ENCODE data around the gene HOXD10.

Gene HOXD10

DNA sequence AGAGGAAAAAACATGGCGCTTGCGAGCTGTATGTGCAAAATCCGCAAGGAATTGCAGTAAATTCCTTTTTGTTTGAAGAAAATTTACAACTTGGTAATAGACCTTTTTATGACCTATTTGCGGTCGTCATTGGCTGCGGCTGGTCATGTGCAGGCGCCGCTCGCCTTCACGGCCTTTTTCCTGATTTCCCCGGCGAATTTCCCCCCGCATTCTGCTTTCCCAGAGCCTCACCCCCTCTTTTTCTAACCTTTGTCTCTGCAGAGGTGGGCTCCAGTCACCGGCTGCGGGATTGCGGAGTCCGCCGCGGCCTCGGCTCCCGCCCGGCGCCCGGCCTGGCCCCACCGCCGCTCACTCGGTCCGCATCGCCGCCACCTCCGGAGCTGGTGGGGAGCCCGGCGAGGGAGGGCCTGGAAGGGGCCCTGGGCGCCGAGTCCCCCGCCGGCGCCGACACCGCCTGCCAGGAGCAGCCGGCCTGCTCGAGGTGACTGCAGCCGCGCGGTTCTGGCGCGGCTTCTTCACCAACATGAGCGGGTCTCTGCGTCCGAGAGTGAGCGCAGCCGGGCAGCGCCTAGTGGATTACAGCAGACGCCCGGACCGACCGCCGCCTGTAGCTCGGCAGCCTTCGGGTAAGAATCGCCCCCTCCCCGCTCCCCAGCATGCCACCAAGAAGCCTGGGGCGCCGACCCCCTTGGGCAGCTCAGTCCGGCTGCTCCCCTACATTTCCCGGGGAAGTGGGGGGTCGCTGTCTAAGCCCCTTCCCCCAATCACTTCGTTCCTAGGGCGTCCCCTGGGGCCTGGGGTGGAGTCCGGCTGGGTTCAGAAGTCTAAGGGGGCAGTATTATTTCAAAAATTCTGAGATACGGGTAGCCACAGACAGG, 20.0 kb downstream of the HOXD10 start:
- DNase-seq (ENCODE audit: low read depth), result no peak

DNA sequence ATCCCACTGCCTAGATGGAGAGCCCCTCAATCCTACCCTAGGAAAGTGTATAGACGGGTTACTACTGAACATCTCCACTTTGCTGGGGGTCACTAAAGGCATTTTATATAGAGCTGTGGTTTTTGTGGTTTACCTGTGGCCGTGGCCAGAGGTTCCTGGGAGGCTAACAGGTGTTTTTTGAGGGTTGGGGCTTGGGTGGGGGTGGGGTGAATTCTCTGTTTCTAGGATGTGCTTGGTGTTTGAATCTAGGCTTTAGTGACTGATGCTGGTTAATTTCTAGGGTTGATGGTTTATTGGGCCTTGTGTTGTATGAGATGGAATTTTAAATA, 20.6 kb downstream of the HOXD10 start:
- no peak for DNase-seq (ENCODE audit: low read depth)

DNA sequence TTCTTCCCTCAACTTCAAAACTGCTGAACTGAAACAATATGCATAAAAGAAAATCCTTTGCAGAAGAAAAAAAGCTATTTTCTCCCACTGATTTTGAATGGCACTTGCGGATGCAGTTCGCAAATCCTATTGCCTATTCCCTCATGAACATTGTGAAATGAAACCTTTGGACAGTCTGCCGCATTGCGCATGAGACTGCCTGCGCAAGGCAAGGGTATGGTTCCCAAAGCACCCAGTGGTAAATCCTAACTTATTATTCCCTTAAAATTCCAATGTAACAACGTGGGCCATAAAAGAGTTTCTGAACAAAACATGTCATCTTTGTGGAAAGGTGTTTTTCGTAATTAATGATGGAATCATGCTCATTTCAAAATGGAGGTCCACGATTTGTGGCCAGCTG, 21.3 kb downstream of the HOXD10 start:
- DNase-seq (ENCODE audit: low read depth), result no peak

DNA sequence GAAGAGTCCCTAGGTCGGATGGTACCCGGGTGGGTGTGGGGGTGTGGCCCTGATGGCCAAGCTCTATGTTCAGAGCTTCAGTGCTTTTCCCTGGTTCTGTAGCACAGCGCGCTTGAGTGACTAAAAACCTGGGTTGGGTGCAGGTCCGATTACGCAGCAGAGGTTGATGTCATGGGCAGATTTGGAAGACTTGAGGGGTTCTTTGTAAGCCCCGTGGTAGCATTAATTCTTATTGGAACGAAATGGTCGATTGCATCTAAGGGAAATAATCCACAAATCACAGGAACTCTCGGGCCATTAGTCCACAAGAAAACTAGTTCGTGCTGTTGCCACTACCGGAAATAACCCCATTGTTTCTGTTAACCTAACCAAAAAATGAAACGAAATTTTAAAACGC, 21.9 kb downstream of the HOXD10 start:
- DNase-seq (ENCODE audit: low read depth), result no peak

DNA sequence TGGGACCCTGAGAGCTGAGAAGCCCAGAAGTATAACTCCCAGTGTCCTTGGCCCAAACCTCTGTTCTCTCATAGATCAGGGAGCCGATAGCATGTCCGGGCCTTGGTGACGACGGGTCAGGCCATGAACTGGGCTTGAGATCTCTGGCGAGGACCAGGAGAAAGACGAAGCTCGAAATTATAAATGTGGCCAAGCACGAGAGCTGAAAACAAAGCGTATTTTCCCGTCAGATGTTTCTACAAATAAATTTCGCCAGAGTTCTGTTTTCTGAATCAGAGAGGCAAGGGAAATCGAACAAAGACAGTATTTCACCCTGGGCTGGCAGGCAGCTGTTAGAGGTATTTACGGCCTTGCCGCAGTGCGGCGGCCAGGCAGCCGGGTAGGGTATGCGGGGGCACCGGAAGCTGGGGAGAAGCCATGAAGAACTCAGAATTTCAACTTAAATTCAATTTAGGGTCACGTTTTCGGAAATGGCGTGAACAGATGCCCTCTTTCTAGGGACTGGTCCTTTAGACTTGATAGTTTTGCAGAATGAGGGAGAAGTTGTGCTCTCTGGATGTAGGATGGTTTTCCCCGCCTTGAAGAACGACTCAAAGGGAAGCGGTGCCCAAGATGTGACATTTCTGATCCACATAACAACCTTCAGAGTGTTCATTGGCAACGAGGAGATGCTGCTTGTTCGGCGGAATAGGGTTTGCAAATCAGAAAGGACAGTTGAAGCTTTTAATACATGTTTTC, 22.5 kb downstream of the HOXD10 start:
- no peak for DNase-seq (ENCODE audit: low read depth)

DNA sequence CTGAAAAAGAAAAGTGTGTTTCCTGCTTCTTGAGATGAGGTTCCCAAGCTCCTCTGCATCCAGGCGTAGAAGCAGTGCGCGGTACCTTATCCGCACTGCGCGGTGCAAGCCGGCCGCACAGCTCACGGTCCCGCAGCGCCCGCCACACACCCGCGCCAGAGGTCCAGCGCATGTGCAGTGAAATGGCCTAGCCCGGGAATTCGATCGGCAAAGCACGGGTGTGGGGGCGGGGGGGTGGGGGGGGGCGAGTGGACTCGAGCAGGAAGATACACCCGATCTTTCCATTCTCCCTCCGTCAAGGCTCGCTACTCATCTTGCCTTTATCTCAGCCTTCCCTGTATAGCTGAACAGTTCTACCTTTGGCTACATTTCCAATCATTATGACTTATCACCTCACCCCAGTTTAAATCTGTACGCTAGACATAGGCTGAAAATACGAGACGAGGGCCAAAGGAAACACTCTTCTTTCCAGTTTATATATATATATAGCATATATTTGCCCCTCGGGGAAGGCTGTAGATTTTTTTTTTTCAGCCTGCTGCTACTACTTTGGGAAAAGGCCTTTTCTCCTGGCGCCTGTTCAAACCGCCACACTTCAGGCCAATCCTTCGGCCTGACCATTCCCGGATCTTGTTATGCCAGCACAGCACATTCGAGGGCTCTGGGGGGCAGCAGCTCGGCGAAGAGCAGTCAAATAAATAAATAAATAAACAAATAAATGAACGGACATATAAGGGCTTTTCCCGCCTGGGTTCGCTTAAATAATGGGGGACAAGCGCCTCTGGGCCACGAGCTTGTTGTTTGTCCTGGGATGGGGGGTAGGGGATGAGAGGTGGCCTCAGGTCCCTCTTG, 23.3 kb downstream of the HOXD10 start:
- no peak for DNase-seq (ENCODE audit: low read depth)

DNA sequence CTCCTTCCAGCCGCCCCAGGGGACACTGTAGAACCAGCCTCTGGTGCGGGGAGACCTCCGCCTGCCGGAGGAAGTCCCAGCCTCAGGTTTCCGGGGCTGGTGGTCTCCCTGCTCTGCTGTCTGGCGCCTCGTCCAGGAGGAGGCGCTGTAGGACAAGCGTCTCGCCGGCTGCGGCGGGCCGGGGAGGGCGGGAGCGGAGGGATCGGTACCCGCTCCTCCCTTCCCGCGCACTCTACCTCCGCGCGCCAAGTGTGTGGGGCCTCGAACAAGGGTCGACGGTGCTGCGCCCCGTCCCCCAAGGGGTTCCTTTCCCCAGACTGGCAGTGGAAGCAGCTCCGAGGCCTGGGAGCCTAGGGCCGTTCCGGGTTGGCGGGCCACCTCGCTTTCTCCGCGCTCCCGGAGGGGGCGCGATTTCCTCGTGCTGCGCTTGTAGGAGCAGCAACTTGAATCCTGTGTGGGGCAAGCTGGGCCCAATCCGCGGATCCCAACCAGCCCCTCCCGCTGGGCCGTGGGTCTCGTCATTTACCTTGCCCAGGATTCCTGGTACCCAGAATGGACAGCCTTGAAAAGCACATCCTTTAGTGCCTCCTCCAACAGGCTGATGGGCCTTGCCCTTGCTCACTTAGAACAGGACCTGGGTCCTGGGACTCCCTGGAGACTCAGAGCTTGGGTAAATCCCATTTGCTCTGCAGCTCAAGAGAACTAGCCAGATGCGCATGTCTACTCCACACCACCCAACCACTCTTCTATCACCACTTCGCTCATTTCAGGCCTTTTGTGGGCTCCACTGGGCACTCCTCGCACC, 24.1 kb downstream of the HOXD10 start:
- peak; percentile 58 for DNase-seq (ENCODE audit: low read depth)

DNA sequence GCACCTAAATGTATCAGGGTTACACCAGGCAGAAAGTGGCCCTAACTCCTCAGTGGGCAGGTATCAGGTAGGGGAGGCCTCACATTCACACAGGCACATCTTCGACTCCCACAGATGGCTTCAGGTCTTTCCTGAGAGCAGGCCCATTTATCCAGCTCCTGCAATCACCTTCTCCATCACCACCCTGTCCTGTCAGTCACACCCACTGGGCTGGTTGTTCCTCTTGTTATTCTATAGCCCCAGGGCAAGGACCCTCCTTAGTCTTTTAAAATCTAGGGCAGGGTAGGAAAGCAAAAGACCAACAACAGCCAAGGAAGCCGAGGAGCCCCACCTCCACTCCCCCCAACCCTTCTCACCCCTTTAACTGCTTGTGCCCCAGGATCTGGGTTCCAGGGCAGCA, 25.7 kb downstream of the HOXD10 start:
- DNase-seq (ENCODE audit: low read depth), result no peak

DNA sequence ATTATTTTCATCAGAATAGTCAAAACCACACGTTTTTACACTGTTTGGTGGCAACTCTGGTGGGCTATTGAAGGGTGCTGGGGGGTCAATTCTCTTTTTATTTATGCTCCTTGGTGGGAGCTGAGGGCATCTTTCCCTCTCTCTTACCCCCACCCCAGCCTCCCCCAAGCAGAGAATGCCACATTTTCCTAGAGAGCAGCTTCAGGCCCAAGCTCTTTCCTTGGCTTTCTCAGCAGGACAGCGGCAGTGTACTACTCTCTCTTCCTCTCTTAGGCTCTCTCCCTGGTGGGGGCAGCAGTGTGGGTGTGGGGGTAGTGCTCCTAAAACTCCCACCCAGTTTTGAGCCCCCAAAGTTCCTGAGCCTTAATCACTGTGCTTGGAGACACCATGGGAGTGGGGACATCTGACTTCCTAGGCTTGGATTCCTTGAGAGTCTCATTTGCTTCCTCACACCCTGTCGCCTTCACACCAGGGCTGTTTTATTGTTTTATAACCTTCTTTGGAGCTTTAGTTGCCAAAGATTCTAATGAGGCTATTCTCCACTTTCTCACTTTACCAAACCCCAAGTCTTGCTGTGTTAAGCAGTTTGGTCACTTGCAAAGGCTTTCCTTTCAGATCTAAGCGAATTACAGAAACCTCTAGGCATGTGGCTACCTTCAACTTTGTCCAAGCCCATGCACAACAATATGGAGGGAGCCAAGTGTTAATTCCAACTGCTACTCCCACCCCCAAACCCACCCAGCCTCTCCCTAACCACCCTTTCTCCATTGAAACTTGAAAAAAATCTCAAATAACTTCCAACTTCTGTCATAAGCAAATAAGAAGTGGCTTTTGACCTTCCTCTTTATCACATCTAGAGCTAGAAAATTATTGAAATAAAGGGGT, 28.7 kb downstream of the HOXD10 start:
- DNase-seq (ENCODE audit: low read depth), result no peak

DNA sequence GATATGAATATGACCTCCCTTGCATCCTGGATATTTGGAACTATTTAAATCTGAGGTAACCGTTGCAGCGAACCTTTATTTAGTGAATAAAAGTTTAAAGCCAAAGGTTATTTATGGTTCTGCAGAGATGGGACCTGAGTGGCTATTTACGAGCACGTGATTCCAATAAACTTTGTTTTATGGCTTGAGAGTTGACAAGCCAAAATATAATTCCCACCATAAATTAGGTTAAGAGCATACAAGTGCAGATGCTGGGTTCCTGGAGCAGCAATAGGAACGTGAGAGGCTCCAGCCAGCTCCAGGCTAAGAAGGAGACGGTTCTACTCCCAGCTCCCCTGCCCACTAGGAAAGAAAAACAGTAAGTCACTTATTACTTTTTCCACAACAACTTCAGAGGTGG, 29.5 kb downstream of the HOXD10 start:
- no peak for DNase-seq (ENCODE audit: low read depth)

DNA sequence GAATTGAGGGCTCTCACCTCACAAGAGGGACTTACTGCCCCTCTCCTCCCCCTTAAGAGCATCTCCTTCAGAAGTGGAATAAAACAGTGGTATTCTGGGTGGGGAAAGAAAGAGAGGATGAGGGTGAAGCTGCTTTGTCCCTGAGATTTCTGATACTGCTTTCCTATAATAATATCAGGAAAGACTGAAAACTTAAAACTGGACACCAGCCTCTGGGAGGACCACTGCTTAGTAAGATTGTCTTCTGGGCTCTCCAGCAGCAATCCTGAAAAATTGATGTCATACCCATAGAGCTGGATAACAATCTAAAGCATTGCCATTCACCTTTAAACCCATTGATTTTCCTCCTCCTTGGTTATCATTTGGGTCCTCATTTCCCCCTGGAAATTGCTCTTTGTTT, 30.1 kb downstream of the HOXD10 start:
- no peak for DNase-seq (ENCODE audit: low read depth)

DNA sequence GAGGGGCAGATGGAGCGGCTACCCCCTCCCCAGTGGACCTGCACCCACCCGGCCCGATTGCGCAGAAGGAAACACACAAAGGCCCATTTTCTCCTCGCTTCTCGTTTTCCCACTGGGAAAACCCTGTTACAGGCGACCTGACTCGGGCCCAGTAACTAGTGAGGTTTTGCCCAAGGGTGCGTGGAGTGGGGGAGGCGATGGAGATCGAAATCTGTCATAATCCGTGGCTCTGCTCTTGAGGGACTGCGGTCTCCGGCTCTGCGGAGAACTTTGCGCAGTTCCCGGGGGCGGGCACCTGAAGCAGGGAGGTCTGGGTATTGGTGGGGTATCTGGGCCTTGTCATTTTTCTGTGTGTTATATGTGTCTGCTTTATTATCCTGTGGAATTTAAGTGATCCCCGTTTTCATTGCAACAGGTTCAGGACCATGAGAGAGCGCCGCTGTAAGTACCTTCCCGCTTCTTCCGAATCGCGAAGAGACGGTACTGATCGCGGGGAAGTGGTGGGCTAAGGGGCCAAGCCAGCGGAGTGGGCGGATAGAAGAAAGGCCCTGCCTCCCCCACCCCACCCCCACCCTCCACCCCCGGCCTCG, 30.7 kb downstream of the HOXD10 start:
- no peak for DNase-seq (ENCODE audit: low read depth)

DNA sequence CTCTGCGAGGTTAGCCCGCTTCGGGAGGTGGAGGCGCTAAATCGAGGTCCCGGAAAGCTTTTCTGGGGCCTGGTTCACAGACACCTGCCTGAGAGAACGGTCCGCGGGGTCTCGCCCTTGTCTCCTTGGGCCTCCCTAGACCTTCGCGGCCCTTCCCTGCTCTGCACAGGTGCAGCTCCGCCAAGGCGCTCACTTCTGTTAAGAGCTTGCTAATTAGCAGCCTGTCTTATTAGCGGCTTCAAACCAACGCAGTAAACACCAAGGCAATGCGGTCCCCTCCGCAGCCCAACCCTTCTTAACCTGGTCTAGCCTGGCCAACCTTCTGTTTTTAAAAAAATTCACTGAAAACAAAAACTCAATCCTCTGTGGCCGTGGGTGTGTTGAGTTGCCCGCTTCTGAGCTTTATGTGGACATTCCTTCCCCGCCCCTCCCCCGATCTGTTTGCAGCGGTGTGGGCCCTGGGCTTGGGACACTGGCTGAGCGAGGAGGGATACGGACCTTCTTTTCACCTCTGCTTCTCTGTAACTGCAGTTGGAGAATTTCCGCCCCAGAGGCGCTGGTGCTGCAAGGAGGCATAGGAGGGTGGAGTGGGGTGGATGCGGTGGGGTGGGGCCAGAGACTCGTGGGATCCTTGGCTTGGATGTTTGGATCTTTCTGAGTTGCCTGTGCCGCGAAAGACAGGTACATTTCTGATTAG, 31.4 kb downstream of the HOXD10 start:
- no peak for DNase-seq (ENCODE audit: low read depth)

DNA sequence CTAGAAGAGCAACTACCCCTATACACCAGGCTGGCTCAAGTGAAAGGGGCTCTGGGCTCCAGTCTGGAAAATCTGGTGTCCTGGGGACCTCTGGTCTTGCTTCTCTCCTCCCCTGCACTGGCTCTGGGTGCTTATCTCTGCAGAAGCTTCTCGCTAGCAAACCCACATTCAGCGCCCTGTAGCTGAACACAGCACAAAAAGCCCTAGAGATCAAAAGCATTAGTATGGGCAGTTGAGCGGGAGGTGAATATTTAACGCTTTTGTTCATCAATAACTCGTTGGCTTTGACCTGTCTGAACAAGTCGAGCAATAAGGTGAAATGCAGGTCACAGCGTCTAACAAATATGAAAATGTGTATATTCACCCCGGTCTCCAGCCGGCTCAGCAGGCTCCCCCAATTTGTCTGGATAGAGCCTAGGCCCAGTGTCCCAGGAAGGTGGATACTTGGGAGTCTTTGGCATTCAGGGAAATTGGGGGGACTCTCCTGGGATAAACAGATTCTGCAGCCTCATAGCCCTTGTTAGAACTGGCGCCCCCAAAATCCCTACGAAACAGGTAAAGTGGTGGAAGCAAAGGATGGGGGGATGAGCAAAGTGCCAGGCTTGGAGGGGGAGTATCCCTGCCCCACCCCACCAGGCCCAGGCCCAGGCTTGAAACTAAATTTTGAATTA, 32.3 kb downstream of the HOXD10 start:
- DNase-seq (ENCODE audit: low read depth), result no peak

DNA sequence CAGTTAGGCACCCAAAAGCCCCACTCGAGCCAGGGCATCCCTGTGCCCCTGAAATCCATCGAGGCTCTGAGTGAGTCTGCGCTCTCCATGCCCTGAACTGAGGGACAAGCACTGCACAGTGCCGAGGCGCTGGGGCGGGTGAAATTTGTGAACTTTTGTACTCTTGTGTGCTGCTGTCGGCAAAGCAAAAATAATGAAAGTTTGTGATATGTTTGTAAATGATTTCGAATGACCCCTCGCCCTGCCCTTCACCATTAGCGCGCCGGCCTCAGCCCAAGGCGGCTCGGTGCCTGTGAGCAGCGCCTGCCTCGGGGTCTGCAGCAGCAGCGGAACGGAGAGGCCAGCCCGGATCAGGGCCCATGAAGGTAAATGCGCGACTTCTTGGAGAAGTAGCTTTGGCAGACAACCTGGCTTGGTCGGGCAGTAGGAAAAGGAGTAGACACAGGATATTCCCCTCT, 32.9 kb downstream of the HOXD10 start:
- no peak for DNase-seq (ENCODE audit: low read depth)

DNA sequence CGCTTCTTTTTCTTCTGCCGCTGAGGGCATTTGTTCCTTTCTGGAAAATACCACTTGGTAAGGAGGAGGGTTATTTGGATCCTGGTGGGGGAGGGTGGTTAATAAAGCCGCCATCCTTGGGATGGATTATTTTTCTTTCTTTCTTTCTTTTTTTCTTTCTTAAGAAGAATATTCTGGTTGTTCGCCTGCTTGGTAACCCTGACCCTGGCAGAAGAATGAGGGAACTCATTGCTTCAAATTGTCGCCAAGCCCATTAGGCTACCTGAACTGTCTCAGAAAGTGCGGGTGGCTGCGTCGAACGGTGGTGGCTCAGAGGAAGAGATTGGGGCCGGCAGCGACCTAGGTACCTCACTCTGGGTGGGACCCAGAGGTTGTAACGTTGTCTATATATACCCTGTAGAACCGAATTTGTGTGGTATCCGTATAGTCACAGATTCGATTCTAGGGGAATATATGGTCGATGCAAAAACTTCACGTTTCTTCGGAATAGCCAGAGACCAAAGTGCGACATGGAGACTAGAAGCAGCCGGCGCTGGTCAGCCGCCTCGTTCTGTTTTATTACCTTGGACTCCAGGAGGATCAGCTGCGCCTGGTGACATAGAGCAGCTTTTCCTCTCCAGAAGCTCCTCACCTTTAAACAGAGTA, 33.5 kb downstream of the HOXD10 start:
- no peak for DNase-seq (ENCODE audit: low read depth)

DNA sequence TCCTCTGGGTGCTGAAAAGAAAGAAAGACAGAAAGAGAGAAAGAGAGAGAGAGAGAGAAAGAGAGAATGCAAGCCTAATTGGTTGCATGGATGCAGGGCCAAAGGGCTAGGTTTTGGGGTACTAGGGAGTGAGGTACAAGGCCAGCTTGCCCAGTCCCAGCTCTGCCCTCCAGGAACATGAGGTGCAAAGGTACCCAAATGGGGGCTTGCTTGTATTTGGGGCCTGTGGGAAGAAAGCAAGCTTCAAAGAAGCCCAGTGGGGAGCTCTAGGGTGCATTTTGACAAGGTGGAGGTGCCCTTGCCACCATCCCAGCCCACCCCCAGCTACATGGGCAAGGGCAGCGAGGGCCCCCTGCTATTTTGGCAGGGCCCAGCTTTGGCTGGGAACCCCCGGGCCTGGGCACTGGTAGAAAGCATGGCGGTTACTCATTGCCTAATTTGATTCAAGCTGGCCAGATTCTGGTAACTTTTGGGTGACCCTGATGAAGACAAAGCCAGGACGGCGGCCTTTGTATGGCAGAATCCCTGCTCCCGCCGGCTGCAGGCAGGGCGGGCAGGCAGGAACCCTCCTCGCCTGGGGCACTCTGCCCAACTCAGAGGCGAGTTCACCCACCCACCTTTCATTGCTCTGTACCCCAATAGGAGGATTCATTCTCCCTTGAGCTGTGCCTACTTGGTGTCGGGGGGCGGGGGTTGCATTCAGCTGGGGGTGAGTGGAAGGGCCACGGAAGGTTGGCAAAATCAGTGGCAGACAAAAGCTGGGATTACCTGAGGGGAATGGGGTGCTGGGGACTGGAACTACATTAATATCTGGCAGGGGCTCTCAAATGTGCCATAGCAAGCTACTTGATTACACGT, 34.2 kb downstream of the HOXD10 start:
- DNase-seq (ENCODE audit: low read depth), result no peak

Data from stromal cell of bone marrow (primary cell).